Cardiac fibroblast (primary cell): ENCODE measurements around the gene PKIG.

Source experiments
- DNase-seq, 2 donors: peaks; one replicate each; pipeline versions ENCODE4 v3.0.0 to v3.0.0-alpha.2; 2010; ENCODE audit warnings: low read depth in 2 of 2
- H3K4me3 ChIP-seq, 2 donors: replicated peaks in 1 of 2; 1 replicate in 1 of 2; 2 replicates in 1 of 2; pipeline ENCODE4 v1.5.1; 2011; ENCODE audit warnings: low read depth in 2 of 2, low read length in 2 of 2, mild to moderate bottlenecking in 2 of 2, moderate library complexity in 1 of 2
- CTCF ChIP-seq: IDR thresholded peaks from one replicate; pipeline ENCODE4 v1.5.1; 2011; ENCODE audit warnings: low read depth, mild to moderate bottlenecking, low read length, inconsistent platforms

Gene PKIG

DNA sequence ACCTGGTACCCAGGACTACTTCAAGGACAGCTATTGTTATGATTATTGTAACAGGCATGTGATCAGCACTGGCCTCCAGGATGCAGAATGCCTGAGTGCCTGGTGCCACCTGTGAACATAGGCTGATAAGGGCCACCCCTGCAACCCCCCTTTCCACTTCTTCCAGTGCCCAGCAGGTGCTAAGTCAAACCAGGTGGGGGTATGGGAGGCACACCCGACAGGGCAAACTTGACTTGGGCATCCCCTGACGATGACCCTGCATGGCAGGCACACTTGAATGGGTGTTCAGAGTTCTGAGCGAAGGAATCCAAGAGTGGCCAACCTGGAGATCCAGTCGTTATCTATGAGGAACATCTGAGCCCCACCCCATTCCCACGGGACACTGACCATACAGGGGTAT is 65.7 kb downstream of the PKIG start:
- TF ChIP-seq CTCF = no peak
- DNase-seq = no peak
- H3K4me3 ChIP-seq = no peak overlapping the region

DNA sequence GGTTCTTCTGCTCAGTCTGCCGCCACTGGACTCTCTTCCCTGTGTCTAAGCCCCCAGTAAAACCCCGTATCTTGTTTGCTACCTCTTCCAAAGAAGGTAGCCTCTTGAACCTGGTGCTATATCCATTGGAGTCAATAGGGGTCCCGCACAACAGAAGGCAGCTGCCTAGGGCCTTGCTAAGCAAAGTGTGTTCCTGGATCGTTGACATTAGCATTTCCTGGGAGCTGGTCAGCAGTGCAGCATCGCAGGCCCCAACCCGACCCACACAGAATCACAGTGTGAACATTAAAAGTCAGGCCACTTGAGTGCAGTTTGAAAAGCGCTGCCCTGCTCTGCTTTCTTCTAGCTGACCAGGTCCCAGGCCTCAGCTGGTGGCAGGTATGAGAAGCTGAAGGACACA is 66.2 kb downstream of the PKIG start:
- DNase-seq = no peak
- TF ChIP-seq CTCF = no peak
- no peak overlapping the region for H3K4me3 ChIP-seq

DNA sequence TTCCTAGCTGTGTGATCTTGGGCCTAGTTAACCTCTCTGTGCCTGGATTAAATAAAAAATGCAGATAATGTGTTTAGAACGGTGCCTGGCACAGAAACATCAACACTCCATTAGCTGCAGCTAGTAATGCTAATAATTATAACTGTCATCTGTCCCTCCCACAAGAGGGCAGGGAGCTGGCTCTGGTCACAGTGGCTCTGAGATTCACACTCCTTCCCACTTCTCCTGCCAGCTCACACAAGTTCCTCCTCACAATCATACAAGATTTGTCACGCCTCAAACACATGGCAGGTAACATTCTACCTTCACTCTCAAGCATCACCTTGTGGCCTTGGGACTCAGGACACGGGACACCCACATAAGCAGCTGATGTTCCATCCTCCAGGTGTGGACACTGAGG is 66.7 kb downstream of the PKIG start:
- no peak for TF ChIP-seq CTCF
- DNase-seq = no peak
- no peak overlapping the region for H3K4me3 ChIP-seq

DNA sequence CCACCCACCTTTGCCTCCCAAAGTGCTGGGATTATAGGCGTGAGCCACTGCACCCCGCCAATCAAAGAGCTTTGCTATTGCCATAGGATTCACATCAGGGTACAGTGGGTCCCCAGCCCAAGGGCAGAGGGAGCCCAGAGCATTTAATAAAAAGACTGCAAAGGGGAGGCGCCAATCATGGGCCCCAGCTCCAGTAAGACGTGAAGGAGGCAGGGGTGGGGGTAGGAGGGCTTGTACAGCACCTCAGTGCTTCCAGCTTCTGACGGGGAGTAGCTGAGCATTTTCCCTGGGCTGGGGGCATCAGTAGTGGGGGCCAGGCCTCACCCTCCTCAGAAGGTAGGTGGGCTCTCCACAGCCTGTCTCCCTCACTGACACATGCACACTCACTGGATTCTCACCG is 67.6 kb downstream of the PKIG start:
- DNase-seq = no peak
- H3K4me3 ChIP-seq = no peak overlapping the region
- TF ChIP-seq CTCF = no peak

GRCh38 chr20:44650771-44651433 is 68.5 kb downstream of the PKIG start:
- no peak for TF ChIP-seq CTCF
- DNase-seq = peak in 1 of 2 donors; percentile 30
- H3K4me3 ChIP-seq = peak overlapping the region; percentile 69 to 71

DNA sequence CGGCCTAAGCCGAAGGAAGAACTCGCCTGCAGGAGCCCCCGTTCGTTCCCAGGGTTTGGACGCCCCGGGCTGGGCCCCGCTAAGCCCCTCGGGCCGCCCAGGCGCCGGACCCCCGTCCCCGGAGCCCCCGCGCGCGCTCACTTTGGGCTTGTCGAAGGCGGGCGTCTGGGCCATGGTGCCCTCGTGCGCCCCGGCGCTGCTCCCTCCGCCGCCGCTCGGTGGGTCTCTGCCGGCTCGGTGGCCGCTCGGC is 69.0 kb downstream of the PKIG start:
- H3K4me3 ChIP-seq = peak overlapping the region; percentile 69 to 71
- TF ChIP-seq CTCF = no peak
- DNase-seq = no peak
